NK-92 (cell line): ENCODE results near the gene ANKS1B.
"Not testable (repeated sequence)": the region's sequence is repeated elsewhere in the genome, so short reads cannot be mapped to it uniquely, and the experiment has no call there.

Source experiments
- DNase-seq: peaks from one replicate; lab custom pipeline; 2025; ENCODE audit not compliant: unreplicated experiment; lab: John Stamatoyannopoulos, UW

The ANKS1B gene

GRCh38 chr12:99609455-99610181, 375.1 kb downstream of the ANKS1B start:
- DNase-seq: no peak

- no peak for DNase-seq
Measured at GRCh38 chr12:99600388-99600787, 384.3 kb downstream of the ANKS1B start.

GRCh38 chr12:99598785-99599184, 386.0 kb downstream of the ANKS1B start:
- no peak for DNase-seq

- DNase-seq: no peak
Measured at GRCh38 chr12:99596762-99597161, 388.0 kb downstream of the ANKS1B start.

- DNase-seq: not testable (repeated sequence)
Measured at GRCh38 chr12:99577125-99577524, 407.6 kb downstream of the ANKS1B start.

- DNase-seq: no peak
Measured at GRCh38 chr12:99573980-99574379, 410.8 kb downstream of the ANKS1B start.

- DNase-seq: no peak
Measured at GRCh38 chr12:99567072-99567471, 417.7 kb downstream of the ANKS1B start.

- DNase-seq: no peak
Measured at GRCh38 chr12:99558109-99558508, 426.6 kb downstream of the ANKS1B start.

GRCh38 chr12:99553461-99553860, 431.3 kb downstream of the ANKS1B start:
- DNase-seq: no peak

- no peak for DNase-seq
Measured at GRCh38 chr12:99552022-99552421, 432.7 kb downstream of the ANKS1B start.

- no peak for DNase-seq
Measured at GRCh38 chr12:99549651-99550050, 435.1 kb downstream of the ANKS1B start.

GRCh38 chr12:99549196-99549595, 435.5 kb downstream of the ANKS1B start:
- DNase-seq: no peak

- no peak for DNase-seq
Measured at GRCh38 chr12:99544457-99544856, 440.3 kb downstream of the ANKS1B start.

GRCh38 chr12:99529966-99530365, 454.8 kb downstream of the ANKS1B start:
- DNase-seq: no peak

GRCh38 chr12:99528478-99528877, 456.3 kb downstream of the ANKS1B start:
- DNase-seq: no peak

- DNase-seq: no peak
Measured at GRCh38 chr12:99523853-99524252, 460.9 kb downstream of the ANKS1B start.

GRCh38 chr12:99522456-99522855, 462.3 kb downstream of the ANKS1B start:
- no peak for DNase-seq

- no peak for DNase-seq
Measured at GRCh38 chr12:99521664-99522063, 463.1 kb downstream of the ANKS1B start.

GRCh38 chr12:99513066-99513465, 471.7 kb downstream of the ANKS1B start:
- no peak for DNase-seq

- DNase-seq: no peak
Measured at GRCh38 chr12:99505805-99506204, 478.9 kb downstream of the ANKS1B start.

- no peak for DNase-seq
Measured at GRCh38 chr12:99498756-99499155, 486.0 kb downstream of the ANKS1B start.

GRCh38 chr12:99495799-99496198, 488.9 kb downstream of the ANKS1B start:
- no peak for DNase-seq

GRCh38 chr12:99493197-99493596, 491.5 kb downstream of the ANKS1B start:
- DNase-seq: no peak
